ENCODE results near the gene CYLD.

Gene CYLD

DNA sequence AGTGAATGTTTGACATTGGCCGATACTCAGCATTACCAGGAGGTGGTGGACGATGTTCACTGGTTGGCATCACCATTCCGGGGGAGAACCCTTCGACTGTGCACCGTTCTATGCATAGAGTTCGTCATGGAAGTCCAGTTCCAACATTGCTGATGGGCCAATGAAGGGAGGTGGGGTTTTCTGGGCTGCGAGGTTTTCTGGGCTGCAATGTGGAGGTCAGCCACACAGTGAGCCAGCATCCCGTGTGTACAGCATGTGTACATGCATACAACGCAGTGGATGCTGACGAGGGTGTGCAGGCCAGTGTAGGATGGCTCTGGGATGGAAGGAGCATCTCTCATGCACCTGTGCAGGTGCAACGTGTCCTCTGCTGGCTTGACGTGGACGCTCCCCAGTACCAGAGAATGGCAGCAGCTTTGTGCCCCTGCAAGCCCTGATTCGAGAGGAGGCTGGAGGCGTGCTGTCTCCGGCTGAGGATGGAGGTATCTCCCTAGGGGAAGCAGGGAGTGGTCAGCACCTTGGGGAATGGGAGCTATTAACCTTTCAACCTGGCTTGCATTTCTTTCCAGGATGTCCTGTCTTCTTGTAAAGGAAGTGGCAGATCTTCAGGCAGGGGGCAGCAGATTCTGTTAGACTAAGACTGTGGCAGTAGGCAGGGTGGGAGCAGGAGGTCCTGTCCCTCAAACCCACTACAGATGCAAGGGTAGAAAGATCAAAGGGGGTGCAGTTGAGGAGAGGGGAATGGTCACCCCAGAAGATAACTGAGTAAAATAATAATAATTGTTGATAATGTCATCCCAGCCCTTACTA lies 98.2 kb downstream of the CYLD start:
- in situ Hi-C loops (cut with MboI; ENCODE audit: low sequenced_read_pairs) = no loop called here

DNA sequence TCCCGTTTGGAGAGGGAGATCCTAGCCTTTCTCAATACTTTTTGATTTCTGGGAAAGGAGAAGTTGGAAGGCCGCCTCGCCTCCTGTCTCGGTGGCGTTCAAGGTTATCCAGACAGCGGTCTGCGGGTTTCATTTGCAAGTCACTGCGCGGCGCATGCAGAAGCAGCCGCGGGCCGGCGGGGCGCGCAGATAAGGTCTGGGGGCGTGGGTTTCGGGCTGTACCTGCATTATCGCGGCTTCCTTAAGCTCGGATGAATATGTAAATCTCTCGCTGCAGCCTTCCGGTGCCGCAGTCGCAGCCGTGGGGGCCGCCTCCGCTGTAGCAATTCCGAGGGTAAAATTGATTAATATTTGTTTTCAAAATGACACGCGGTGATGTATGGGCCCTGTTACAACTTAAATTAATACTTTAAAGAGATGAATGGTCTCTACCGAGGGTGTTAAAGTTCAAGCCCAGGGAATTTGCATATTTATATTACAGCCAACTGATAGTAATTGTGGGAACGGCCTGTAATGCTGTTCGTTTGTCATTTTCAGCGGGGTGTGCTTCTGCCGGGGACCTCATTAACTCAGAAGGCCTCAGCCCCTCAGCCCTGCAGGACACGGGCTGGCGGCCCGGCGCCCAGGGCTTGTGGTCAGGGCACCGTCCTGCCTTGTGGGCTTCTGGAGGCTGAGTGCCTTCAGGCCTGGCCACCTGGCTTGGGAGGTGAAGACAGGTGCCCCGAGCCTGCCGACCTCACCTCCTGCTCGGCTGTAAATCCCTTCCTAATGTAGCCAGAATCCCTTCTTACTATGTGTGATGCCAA lies 99.4 kb downstream of the CYLD start:
- in situ Hi-C loops (cut with MboI; ENCODE audit: low sequenced_read_pairs) = no loop called here

DNA sequence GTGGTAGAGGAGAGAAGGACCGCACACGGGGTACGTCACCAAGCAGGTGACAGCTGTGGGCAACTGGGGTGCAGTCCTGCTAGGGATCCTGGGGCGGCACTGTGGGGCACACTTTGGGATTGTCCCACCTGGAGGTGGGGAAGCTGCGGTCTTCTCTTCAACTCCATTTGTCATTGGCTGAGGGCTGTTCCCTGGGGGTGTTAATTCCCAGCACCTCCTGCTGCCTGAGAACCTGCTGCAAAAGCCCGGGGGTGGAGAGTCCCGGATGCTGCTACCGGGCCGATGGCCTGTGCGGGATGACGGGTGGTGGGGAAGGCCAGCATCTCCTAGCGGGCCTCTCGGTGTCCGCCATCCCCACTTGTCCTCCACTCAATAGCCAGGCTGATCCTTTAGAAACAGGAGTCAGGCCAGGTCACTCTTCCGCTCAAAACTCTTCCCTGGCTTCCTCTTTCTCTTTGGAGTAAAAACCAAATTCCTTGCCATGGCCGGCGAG lies 100.2 kb downstream of the CYLD start:
- in situ Hi-C loops (cut with MboI; ENCODE audit: low sequenced_read_pairs) = no loop called here

DNA sequence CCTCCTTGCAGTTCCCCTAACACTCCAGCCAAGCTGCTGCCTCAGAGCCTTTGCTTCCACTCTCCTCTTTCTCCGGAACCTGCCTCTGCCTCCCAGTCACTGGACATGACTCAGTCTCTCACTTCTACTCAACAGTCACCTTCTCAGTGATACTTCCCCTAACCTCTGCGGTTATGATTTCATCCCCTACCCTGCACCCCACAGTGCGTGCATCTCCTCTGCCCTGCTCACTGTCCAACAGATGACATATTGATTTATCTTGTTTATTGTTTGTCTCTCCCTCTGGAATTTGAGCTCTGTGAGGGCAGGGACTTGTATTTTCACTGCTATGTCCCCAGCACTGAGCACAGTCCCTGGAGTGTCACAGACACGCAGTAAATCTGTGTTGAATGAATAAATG lies 100.7 kb downstream of the CYLD start:
- in situ Hi-C loops (cut with MboI; ENCODE audit: low sequenced_read_pairs) = no loop called here

DNA sequence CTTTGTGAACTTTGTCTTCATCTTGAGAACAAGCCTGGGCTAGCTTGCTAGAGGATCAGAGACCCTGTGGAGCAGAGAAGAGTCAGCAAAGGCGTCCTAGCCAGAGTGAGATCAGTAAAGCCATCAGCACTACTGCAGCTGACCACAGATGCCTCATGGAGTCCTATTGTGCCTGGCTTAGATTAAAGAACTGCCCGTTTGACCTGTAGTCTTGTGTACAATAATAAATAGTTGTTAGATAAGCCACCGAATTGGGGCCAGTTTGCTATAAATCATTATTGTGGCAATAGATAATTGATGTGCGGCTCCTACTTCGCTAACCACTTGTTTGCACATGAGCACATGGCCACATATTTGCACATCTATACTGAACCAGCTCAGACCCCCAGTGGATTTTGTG lies 103.0 kb downstream of the CYLD start:
- in situ Hi-C loops (cut with MboI; ENCODE audit: low sequenced_read_pairs) = no loop called here

DNA sequence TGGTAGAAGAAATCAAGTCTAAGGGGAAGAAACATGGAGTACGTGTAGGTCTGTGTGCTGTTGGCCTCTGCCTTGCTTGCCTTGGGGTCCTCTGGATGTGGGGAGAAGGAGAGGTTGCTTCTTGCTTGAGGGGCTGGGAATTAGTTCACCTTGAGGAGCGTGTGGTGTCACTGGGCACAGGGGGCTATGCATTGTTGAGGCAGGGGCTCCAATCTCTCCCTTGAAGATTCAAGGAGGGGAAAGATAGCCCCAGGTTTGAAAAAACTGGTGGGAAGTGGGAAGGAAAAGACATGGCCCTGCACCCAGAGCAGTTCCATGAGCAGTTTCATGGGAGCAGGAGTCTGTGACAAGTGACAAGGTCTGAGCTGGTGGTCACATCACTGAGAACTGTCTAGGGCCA lies 103.4 kb downstream of the CYLD start:
- in situ Hi-C loops (cut with MboI; ENCODE audit: low sequenced_read_pairs) = no loop called here

DNA sequence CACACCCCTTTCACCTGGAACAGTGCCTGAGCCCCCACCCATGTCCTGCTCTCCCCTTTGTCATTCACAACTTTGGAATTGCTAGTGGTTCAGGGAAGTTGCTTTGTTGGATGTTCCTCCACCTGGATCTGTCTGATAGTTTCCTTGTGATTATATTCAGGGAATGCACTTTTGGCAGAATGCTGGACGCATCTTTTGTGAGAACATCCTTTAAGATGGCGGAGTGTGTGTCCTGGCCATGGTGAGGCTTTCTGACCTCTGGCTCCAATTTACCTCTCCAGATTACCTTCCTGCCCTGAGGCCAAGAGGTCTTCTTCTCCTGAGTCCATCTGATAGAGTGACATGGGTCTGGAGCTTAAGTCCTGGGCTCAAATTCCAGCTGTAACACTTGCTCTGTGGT lies 104.6 kb downstream of the CYLD start:
- in situ Hi-C loops (cut with MboI; ENCODE audit: low sequenced_read_pairs) = no loop called here

DNA sequence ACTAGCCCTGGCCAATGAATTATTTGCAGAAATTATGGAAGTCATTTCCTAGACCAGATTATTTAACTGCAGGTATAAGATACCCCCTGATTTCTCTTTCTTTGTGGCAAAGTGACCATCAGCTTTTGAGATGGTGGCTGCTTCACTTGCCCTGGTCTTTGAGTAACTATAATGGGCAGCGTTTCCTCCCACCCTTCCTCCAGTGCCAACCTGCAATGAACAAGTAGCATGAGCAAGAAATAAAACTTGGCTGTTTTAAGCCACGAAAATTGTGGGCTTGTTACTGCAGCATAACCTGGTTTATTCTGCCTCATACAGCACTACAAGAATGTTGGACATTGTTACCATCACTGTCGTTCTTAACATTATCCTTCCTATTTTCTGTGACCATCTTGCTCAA lies 105.3 kb downstream of the CYLD start:
- in situ Hi-C loops (cut with MboI; ENCODE audit: low sequenced_read_pairs) = no loop called here

DNA sequence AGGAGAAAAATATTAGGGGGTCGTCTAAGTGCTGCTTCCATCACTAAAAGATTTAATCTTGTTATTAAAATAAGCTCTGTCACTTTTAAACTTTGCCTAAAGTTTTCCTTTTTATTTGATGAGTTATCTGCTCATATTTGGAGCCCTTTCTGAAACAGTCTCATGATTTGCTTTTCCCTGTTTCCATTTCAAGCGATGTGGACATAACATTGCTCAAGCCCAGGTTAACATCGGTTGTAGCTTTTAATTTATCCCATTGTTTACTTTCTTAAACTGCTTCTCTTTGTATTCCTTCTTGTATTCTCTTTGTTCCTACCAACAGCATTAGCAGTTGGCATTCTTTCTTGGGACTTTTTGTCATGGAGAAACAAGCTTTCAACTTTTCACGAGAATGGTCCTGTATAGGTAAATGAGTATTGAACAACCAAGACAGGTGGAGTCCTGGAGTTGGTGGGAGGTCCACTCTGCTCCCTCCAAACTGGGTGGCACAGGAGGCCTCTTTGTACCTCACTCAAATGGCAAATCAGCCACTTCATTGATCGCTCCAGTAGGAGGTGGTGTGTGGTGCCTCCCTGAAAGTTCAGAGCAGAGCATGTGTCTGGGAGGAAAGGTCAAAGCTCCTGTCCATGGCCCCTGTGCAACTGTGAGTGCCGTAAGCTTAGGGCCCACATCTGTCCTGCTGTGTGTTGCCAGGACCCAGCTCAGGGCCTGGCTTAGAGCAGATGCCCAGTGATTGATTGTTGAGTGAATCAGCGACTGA lies 107.0 kb downstream of the CYLD start:
- in situ Hi-C loops (cut with MboI; ENCODE audit: low sequenced_read_pairs) = no loop called here

Measured in HL-60/S4 treated with retinoic acid at 250 ng/mL for 4 days and 3 days (cell line).